HK-2 (cell line): ENCODE data around the gene LRRIQ4.

ENCODE experiments used
- DNase-seq: peaks from one replicate; pipeline ENCODE4 v3.0.0-alpha.2; 2018; ENCODE audit not compliant: unreplicated experiment

LRRIQ4 gene

GRCh38 chr3:169812332-169813235, at the start of gene LRRIQ4, which contains the start of gene LRRC34:
Gene LRRIQ4, plus strand, starts transcription at chr3:169812870. Its CDS starts 9,052 bp downstream, at chr3:169821922.
Gene LRRC34, minus strand, starts transcription at chr3:169812904. Its CDS starts 356 bp downstream, at chr3:169812548.
- peak; percentile 66 for DNase-seq

GRCh38 chr3:169764312-169764881, 48.3 kb upstream of the LRRIQ4 start:
- peak; percentile 74 for DNase-seq

DNA sequence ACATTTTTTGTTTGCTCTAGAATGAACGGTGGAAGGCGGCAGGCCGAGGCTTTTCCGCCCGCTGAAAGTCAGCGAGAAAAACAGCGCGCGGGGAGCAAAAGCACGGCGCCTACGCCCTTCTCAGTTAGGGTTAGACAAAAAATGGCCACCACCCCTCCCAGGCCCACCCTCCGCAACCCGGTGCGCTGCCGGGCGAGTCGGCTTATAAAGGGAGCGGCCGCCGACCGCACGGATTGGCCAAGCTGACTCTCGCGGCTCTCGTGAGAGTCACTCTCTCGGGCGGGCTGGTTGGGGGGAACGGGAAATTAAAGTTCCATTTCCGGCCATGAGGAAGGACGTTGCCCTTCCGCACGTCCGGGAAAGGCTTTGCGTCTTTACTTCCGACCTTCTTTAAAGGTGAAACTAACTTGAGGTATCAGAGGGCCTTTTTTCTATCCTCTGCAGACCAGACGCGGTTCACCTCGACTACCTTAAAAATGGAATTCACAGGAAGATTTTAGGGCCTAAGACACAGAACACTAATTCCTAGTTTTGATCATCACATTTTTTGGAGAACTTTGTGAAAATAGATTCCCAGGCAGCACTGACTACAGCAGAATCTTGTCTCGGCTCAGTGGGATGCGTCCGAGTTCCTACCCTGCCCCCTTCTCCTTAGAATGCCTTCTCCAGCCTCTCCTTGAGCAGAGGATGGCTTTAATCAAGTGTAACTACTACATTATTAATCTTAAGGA, 47.6 kb upstream of the LRRIQ4 start, which contains the start of gene TERC:
TERC (minus strand) TSS at position 179 of the 731 bp plus-strand sequence.
- peak; percentile 97 for DNase-seq

- DNase-seq: peak; percentile 67
These were observed 43.1 kb upstream of the LRRIQ4 start, which contains the start of gene ACTRT3 for GRCh38 chr3:169769287-169770181. Gene ACTRT3, minus strand, starts transcription at chr3:169769561. Its CDS starts 41 bp downstream, at chr3:169769520.

- DNase-seq: peak; percentile 68
These were observed 41.0 kb upstream of the LRRIQ4 start for GRCh38 chr3:169771497-169772304.

DNA sequence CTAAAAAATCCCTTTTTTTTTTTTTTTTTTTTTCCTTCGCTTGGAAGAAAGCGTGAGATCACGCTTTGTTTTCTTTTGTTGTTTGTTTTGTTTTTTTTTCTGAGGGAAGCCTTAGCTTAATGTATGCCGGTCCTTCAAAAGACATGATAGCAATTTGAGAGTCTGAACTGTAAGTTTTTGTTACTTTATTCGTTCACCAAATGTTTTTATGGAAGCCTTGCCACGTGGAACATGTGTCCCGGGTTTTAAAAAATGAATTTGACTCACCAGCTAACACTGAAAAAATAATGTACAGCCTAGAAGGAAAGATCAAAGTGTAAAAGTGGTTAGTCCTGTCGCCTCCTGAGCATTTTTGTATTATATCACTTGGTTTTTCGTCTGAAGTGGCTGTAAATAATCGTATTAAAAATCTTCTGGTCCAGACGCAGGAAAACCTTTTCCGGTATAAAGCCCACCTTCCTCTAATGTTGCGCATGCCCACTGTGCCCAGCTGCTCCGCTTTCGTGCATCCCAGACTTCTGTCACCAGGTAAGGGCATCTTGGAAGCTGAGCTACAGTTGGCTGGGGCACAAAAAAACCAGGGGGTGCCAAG, 40.3 kb upstream of the LRRIQ4 start:
- DNase-seq: peak; percentile 76

DNA sequence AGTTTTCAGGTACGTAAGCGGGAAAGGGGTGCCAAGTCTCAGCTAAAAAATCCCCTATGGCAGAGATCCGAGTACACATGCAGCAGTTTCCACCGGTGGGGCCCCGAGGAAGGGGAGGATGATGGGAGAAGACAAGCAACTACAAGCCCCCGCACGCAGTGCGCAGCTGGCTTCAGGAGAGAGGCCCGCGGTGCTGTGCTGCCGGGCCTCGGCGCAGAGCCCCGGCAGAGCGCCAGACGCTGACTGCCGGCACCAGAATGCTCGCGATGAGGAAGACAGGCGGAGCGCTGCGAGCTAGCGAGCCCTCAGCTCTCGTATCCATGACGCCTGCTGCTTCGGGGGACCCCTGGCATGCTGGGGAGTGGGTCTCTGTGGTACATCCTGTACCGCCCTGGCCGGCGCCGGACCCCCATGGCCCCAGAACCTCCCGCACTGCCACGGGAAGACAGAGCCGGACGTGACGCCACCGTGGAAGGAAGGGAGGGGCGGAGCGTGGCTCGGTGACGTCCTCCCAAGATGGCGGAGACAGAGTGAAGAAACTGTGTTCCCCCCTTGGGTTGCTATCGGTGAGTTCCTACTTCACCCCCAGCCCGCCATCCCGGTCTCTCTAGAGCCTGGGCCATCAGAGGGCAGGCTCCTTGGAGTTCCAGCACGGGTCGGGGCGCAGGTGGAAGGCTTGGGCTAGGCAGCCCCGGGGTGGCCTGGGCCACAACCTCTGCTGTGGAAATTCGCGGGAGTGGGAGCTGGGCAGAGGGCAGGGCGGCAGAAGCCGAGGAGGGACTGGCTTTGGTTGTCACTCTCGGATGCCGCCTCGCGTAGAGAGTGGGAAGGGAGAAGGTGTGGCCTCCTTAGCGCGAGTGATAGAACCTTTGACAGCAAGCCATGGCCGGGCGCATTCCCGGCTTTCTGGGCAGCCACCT, 39.5 kb upstream of the LRRIQ4 start, which contains the start of gene MYNN:
MYNN (plus strand) TSS at position 500 of the 920 bp plus-strand sequence. CDS start 900 bp downstream, outside the sequence.
- peak; percentile 92 for DNase-seq

DNA sequence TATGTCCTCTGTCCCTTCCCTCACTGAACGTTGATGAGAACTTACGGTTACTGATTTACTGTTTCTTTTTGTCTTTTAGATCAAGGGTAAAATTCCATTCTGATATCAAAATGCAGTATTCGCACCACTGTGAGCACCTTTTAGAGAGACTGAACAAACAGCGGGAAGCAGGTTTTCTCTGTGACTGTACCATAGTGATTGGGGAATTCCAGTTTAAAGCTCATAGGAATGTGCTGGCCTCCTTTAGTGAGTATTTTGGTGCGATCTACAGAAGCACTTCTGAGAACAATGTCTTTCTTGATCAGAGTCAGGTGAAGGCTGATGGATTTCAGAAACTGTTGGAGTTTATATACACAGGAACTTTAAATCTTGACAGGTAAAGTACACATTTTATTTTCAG, 38.5 kb upstream of the LRRIQ4 start:
- DNase-seq: no peak

GRCh38 chr3:169777822-169778221, 34.8 kb upstream of the LRRIQ4 start:
- no peak for DNase-seq

DNA sequence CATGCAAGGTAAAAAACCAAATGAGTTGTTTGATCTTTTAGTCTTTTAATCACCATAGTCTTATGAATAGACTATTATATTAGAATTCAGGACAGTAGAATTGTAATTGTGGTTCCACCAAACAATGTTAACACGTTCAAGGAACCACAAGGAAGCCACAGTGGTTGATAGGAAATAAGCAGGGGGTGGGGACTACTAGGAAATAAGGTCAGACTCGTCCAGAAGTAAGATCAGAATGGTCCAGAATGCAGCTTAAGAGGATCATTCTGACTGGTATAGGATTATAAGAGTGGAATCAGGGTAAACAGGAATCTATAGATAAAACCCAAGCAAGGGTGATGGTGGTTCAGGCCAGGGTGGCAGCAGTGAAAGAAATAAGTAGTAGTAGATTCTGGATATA, 31.9 kb upstream of the LRRIQ4 start:
- no peak for DNase-seq

- no peak for DNase-seq
These were observed 31.3 kb upstream of the LRRIQ4 start for GRCh38 chr3:169781209-169781855.

DNA sequence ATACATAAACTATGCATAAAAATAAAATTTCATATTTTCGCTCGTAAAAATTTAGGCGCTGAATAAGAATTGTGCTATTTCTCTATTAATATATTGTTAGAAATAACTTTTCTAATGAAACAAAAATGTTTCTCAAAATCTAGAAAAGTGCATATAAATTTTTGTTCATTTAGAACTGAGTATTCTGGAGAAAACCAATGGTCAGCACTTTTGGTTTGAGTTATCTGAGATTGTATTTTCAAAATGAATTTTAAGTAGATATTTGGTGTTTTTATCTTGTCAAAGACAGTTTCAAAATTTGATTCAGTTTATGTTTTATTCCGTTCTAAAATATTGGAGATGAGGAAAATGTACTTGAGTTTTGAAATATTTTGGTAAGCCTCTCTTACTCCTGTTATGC, 25.6 kb upstream of the LRRIQ4 start:
- no peak for DNase-seq

- no peak for DNase-seq
These were observed 24.9 kb upstream of the LRRIQ4 start for GRCh38 chr3:169787791-169788190.

DNA sequence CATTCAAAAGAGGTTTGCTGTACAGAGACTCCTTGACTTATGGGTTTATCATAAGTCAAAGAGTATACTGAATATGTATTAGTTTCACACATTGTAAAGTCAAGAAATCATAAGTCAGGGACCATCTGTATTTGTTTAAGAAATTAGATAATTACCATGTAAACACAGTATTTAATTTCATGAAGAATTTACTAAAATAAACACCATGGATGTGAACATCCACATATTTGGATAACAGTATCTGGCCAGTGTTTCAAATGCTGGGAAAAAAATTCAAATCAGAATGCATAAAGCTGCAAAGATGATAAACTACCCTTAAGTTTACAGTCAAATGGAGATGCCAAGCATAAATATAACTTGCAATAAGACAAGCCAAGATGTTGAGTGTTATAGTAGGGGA, 22.5 kb upstream of the LRRIQ4 start:
- DNase-seq: no peak

DNA sequence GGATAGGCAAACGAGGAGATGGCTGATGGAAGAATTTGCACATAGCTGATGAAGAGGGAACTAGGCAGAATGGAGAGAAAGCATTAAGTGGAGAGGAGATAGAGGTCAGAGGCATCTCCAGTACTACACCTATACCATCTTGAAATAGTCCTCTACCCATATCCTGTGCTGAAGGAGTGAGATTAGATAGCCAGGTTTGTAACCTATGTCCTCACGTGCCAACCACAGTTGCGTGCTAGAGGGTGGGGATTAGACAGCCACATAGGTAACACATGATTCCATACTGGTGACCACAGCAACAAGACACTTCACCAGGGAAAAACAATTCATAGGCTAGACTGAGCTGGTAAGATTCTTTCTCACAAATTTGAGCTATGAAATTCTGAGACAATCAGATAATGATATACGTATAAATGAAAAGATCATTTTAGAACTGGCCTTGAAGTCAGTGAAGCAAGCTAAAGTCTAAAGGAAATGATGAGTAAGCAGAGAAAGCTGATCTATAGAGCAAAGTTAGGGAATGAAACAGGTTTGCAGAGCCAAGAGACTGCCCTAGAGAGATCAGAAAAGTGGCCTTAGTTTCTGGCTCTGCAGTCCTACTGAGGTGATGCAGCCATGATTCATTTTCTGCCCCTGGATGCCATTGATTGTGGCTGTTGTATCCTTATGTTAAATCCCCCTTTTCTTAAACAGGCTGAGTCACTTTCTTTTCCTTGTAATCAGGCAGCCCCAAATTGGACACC, 21.8 kb upstream of the LRRIQ4 start:
- no peak for DNase-seq

DNA sequence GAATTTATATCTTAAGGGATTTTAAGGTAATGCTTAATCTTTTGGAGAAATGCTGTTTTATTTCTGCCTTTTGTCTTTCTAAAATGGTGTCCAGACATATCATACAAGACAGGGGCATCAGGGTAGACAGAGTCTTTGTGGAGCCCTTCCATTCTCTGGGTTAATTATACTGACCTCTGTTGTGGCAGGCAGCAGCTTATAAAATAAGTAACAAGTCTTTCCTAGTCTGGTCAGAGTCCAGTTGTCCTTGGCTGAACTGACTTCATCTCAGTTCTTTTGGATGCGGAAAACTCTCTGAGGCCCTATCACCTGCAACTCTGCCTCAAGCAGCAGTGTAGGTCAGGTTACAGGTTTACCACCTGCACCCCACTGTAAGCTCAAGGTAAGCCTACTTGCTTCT, 20.3 kb upstream of the LRRIQ4 start:
- no peak for DNase-seq

GRCh38 chr3:169804681-169805080, 8.0 kb upstream of the LRRIQ4 start:
- no peak for DNase-seq
